NCI-H526 treated with DMSO at 0.1 percent for 48 hours (cell line): ENCODE data around the gene PRDM16.

Source experiments
- DNase-seq: peaks from one replicate; lab custom pipeline; 2025; lab: John Stamatoyannopoulos, UW

The PRDM16 gene

GRCh38 chr1:3356827-3357460, 287.9 kb downstream of the PRDM16 start:
- DNase-seq, result no peak

DNA sequence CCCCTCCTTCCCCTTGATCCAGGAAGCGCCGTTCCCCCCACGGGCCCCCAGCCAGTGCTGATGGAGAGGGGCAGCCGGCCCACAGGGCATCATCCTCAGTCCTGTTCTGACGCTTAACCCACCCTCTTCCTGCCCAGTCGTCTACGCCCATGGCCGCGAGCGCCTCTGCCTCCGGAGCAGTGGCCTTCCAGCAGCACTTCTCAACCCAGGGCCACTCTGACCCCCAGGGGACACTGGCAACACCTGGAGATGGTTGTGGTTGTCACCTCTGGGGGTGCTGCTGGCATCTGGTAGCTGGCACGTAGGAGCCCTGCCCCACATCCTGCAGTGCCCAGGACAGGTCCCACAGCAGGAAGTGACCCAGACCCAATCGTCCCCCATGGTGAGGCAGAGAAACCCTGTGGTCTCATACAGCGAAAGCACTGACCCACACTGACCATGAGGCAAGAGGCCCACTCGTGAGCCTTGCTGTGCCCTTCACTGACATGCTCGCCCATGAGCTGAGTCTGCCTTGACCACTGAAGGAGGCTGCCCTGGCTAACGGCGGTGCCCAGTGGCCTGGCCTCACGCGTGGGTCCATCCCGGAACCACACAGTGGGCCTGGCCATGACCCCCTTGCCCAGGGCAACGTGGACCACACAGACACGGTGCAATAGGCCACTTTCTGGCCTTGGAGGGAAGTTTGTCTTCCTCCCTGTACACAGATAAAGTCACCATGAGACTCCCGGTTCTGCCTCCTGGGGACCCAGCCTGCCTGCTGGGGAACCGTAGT, 288.7 kb downstream of the PRDM16 start:
- DNase-seq, result no peak

DNA sequence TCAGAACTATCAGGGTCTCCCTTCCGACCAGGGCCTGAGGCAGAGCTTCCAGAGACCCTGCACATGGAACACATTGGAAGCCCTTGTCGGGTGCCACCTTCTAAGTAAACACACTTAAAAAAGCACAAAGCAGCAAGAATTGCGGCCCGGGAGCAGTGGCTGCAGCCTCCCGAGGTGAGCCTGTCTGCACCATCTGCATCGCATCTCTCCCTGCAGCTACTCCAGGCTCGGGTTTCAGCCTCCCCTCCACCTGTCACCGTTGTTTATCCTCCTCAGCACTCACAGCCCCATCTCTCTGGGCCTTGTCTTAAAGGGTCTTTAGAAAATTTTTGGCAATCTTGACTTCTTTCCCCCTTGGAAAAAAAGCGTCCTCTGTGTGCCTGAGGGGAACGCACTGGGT, 290.3 kb downstream of the PRDM16 start:
- no peak for DNase-seq

- DNase-seq, result no peak
These were observed 290.9 kb downstream of the PRDM16 start for GRCh38 chr1:3359756-3360440.

DNA sequence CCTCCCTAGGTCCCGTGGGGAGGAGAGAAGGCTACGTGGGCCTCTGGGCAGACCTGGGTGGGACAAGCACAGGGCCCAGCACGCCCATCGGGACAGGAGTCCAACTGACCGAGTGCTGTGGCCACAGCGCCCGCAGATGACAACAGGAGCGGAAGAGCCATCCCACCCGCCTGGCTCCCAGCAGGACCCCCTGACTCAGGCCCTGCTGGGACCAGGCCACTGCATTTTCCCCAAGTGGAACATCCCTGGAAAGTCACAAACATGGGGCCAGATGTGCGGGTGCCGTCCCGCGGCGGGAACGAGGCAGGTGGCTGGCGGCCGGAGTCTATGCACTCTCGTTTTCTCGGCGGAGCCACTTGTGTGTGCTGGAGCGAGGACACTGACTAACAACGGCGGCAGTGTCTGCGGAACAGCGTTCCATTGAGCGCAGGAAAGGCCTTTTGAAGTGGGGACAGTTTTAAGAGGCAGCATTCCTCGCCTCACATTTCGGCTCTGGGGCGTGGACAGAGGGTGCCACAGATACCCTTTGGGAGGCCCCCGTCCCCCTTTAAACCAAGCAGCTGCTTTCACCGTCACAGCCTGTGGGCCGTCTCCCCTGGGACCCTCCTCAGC, 291.7 kb downstream of the PRDM16 start:
- no peak for DNase-seq

GRCh38 chr1:3363023-3363422, 294.0 kb downstream of the PRDM16 start:
- DNase-seq, result no peak

DNA sequence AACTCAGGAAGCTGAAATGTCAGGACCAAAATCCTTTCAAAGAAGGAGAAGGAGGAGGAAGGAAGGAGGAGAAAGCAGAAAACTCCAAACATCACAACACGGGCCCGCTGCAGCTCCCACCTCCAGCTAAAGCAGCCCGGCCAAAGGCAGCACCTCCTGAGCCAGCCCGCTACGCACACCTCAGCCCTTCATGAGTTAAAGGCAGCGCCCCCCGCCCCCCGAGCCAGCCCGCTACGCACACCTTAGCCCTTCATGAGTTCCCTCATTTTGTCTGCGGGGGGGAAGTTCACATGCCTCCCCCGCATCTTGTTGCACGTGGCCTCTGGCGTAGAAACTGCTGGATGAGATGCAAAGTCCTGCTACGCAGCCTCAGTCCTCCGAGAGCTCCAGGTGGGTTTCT, 294.8 kb downstream of the PRDM16 start:
- DNase-seq, result no peak

DNA sequence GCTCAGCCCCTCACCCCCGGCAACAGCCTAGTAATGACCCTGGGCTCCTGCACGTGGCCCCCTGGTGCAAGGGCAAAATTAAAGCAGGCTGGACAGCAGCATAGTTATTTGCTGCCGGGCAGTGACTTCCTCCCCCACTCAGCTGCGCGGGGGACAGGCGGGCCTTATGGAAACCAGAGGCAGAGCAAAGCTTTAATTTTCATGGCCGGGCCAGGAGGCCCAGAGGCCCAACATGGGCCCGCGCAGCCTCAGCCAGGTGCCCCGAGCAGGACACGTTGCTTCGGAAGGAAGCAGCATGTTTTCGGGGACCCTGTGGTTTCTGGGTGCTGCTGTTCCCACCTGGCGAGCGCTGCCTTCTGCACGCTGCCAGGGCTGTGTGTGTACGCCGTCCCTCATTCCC, 295.5 kb downstream of the PRDM16 start:
- DNase-seq, result no peak

DNA sequence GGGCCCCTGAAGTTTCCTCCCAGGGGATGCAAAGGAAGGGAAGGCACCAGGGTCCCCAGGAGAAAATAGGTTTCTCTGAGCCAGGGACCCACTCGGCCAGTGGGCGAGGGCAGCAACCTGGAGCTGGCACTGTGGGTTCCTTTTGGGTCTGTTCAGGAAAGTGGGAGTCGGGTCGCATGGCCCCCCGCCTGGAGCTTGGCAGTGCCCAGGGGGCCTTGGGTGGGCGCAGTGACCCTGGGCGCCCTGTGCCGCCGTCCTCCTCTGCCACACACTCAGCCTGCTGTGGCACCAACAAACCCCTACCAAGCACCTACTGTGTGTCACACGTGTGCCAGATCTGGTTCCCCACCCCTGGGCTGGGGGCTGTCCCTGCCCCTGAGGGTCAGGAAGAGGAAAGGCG, 296.0 kb downstream of the PRDM16 start:
- no peak for DNase-seq

DNA sequence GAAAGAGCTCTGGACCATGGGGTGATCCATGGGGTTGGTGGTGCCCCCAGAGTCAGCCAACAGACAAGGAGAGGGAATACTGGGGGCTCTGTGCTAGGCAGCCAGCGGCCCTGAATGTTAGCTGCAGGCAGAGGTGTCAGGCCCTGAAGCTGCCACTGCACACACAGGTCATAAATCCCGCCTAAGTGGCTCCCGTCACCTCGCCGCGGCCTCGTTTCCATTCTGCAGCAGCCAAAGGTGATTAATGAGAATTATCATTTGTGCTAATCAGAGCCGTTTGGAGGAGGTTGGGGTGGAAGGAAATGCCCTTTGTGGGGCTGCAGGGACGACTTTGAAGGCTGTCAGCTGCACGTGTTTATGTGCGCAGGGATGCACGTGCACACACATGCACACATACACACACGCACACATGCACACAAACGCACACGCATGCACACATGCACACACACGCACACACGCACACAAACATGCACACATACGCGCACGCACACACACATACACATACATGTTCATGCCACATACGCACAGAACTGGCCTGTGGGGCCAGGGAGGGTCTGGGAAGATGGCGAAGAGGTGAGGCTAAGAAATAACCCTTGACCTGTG, 296.6 kb downstream of the PRDM16 start:
- no peak for DNase-seq

- no peak for DNase-seq
These were observed 297.4 kb downstream of the PRDM16 start for GRCh38 chr1:3366126-3367051.

DNA sequence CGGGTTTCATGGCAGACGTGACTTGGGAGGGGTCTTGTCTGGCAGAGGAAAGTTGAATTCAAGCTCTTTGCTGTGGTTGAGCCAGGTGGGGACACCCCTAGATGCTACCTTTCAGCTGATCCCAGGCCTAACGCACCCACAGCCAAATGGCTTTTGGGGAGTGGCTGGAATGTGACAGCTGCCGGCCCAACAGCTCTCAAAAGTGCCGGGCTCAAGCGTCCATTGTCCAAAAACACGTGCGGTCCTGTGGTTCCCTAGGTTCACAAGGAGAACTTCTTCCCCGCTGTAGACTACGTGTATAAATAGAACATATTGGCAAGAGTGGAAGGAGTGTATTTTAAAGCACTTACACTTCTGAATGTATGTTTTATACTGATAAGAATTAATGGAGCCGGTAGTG, 298.4 kb downstream of the PRDM16 start:
- DNase-seq, result no peak

DNA sequence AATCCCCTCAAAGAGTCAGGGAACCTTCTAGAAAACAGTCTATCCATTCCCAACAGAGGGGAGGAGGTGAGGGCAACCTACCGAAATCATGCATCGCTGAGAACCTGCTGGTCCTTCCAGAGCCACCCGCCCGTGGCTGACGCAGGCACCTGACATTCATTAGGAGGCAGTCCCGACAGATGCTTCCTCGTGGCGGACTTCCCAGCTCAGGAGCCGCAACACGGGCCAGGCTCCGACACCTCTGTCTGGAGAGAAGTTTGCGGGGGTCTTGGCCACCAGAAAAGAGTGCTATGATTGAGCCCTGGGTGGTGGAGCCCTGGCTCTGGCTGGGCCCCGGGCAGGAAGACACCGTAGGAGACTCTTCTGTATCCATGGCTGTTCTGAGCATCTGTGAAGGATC, 299.1 kb downstream of the PRDM16 start:
- DNase-seq, result no peak

DNA sequence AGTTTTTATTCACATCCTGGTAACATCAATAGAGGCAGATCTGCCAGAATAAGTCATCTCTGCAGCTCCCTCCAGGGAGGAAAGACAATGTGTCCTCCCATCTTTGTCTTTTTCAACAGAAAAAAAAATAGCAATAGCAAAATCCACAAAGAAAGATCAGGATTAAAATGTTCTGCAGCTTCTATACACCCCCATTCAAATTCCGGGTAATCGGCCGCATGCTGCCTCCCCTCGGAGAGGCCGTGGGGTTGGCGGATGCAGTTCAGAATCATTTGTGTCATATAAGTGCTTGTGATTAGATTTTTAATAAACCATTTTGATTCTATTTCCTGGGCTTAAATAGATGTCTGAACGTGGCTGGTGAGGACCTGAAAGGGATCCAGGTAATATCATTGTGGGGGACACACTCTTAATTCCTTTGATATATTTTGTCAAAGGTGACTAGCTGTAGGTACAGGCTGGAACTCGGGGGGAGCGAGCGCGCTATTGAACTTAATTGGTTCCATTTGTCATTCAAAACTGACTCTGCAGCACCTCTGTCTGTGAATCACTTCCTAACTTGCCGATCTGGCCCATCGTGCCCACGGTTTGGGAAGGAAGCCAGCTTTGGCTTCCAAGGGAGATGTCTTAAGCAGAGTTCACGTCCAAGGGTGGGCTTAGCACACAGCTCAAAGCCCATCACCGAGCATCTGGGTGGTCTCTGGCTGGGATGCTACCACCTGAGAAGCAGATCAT, 299.9 kb downstream of the PRDM16 start:
- DNase-seq, result no peak

GRCh38 chr1:3369446-3370076, 300.6 kb downstream of the PRDM16 start:
- no peak for DNase-seq

- DNase-seq, result no peak
These were observed 302.1 kb downstream of the PRDM16 start for GRCh38 chr1:3370856-3371703.

DNA sequence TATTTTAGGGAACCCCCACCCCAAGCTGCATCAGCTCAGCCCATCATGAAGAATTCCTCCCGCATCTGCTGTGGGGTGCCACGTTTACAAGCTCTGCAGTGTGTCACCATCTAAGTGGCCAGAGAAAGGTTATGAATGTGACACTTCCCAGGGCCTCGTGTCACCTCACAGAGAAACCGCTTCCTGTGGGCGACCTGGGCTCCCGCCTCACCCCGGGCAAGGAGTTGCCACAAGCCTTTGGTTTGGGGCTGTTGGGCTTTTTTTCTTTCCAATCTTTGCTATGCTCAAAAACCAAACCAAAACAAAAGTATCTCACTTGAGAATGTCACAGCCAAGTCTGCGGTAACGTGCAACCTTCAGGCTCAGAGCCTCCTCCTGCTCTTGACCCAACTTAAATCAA, 303.3 kb downstream of the PRDM16 start:
- DNase-seq, result no peak

GRCh38 chr1:3373175-3373574, 304.2 kb downstream of the PRDM16 start:
- DNase-seq, result no peak
